Mesendoderm (in vitro differentiated cells): Measurements from ENCODE around the gene ZNF497.

ENCODE experiments used
- DNase-seq: peaks from one replicate; pipeline ENCODE4 v3.0.0; 2013
- H2AK5ac ChIP-seq: 2 replicates; pipeline ENCODE4 v1.6.1; 2013; ENCODE audit warnings: low read length, inconsistent platforms
- H2BK120ac ChIP-seq: 2 replicates; pipeline ENCODE4 v1.6.1; 2013; ENCODE audit warnings: low read depth, mild to moderate bottlenecking, low read length, moderate library complexity, mixed read lengths
- H2BK15ac ChIP-seq: replicated peaks from 2 replicates; pipeline ENCODE4 v1.6.1; 2013; ENCODE audit warnings: low read depth, mild to moderate bottlenecking, moderate library complexity
- H2BK5ac ChIP-seq: 2 replicates; pipeline ENCODE4 v1.6.1; 2013; ENCODE audit warnings: low read length, inconsistent platforms
- H3K18ac ChIP-seq: 2 replicates; pipeline ENCODE4 v1.6.1; 2013; ENCODE audit warnings: mild to moderate bottlenecking, low read length, mixed read lengths
- H3K23ac ChIP-seq: one replicate; pipeline ENCODE4 v1.6.1; 2013; ENCODE audit warnings: low read length
- H3K27ac ChIP-seq: 2 replicates; pipeline ENCODE4 v1.5.1; 2013; ENCODE audit warnings: low read depth, mild to moderate bottlenecking, inconsistent platforms, low read length, moderate library complexity
- H3K27me3 ChIP-seq: 2 replicates; pipeline ENCODE4 v1.6.1; 2013; ENCODE audit warnings: low read length, control low read depth, mild to moderate bottlenecking, inconsistent platforms; ENCODE audit not compliant: insufficient read depth, poor library complexity
- H3K36me3 ChIP-seq: 2 replicates; pipeline ENCODE4 v1.6.1; 2013; ENCODE audit warnings: low read length, inconsistent platforms; ENCODE audit not compliant: control insufficient read depth, insufficient read depth
- H3K4ac ChIP-seq: one replicate; pipeline ENCODE4 v1.6.1; 2013; ENCODE audit warnings: low read depth, mild to moderate bottlenecking, low read length, moderate library complexity
- H3K4me1 ChIP-seq: 2 replicates; pipeline ENCODE4 v1.6.1; 2013; ENCODE audit warnings: low read depth, low read length, inconsistent platforms; ENCODE audit not compliant: control insufficient read depth
- H3K4me2 ChIP-seq: 2 replicates; pipeline ENCODE4 v1.6.1; 2013; ENCODE audit warnings: low read length
- H3K4me3 ChIP-seq: 2 replicates; pipeline ENCODE4 v1.5.1; 2013; ENCODE audit warnings: mild to moderate bottlenecking, low read length
- H3K56ac ChIP-seq: one replicate; pipeline ENCODE4 v1.6.1; 2013; ENCODE audit warnings: low read length
- H3K79me1 ChIP-seq: 2 replicates; pipeline ENCODE4 v1.6.1; 2013; ENCODE audit warnings: low read length, inconsistent platforms
- H3K79me2 ChIP-seq: 2 replicates; pipeline ENCODE4 v1.6.1; 2013; ENCODE audit warnings: mild to moderate bottlenecking, low read length; ENCODE audit not compliant: control insufficient read depth, insufficient read depth
- H3K9ac ChIP-seq: 2 replicates; pipeline ENCODE4 v1.6.1; 2013; ENCODE audit warnings: low read length, inconsistent platforms
- H4K5ac ChIP-seq: one replicate; pipeline ENCODE4 v1.6.1; 2013; ENCODE audit warnings: low read length
- H4K8ac ChIP-seq: one replicate; pipeline ENCODE4 v1.6.1; 2013; ENCODE audit warnings: low read depth, mild to moderate bottlenecking, control low read depth, low read length, moderate library complexity
- WGBS: extraction: QIAGEN DNeasy Blood & Tissue Kit; methylation state at CpG from one replicate; pipeline ENCODE4 v1.1.7; 2013; ENCODE audit warnings: low lambda C conversion rate, missing lambda C conversion rate; ENCODE audit not compliant: insufficient coverage; ENCODE audit errors: extremely low coverage; 5-methylcytosine and 5-hydroxymethylcytosine counted together

The ZNF497 gene

DNA sequence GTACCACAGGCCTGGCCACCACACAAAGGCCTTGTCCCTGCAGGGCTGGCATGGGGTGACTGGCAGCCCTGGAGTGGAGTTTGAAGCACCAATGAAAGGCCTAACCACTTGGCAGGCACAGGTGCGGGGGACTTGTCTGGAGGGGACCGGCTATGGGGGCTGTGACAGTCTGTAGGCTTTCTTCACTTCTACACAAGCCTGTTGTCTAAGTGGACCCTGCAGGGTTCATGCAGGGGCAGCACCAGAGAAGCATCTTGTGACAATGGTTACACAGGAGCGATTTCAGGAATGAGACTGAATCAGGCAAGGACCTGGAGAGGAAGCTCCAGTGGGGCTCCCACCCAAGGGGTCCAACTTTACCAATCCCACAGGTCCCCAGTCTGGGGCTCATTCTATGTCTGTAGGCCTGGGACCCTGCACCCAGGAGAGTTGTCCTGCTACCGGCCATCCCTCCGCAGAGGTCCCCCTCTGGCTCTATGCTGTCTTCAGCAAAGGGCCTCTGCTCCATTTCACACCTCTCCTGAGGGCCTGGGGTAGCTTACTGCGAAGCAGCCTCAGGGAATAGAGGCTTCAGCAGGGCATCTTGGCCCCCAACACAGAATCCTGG lies 20.5 kb upstream of the ZNF497 start:
- no peak overlapping the region for H4K8ac ChIP-seq
- H3K4me1 ChIP-seq, result peaks cover 5% of the 10 kb centered on the region
- no peak overlapping the region for H3K4me3 ChIP-seq
- H3K27me3 ChIP-seq, result no peaks in the 10 kb centered on the region
- H3K23ac ChIP-seq, result no peak overlapping the region
- no peak overlapping the region for H4K5ac ChIP-seq
- H3K4ac ChIP-seq, result no peak overlapping the region
- DNase-seq, result no peak
- no peak overlapping the region for H3K27ac ChIP-seq
- no peak overlapping the region for H2BK15ac ChIP-seq
- H3K9ac ChIP-seq, result no peak overlapping the region
- peaks cover under 1% of the 10 kb centered on the region for H3K36me3 ChIP-seq
- H3K56ac ChIP-seq, result no peak overlapping the region
- peaks cover 8% of the 10 kb centered on the region for H3K79me1 ChIP-seq
- WGBS, result no CpG with 5 or more reads among the region's 6 CpGs
- H2BK120ac ChIP-seq, result no peak overlapping the region
- no peak overlapping the region for H2AK5ac ChIP-seq
- H3K79me2 ChIP-seq, result peaks cover 10% of the 10 kb centered on the region
- no peak overlapping the region for H3K18ac ChIP-seq
- H2BK5ac ChIP-seq, result no peak overlapping the region
- no peak overlapping the region for H3K4me2 ChIP-seq

GRCh38 chr19:58381460-58382212 lies 19.1 kb upstream of the ZNF497 start:
- Histone ChIP-seq H3K27me3 (no peaks in the 10 kb centered on the region), H3K4me2 (peak overlapping the region; percentile 84), H3K4me1 (peaks cover 4% of the 10 kb centered on the region), H3K9ac (peak overlapping the region; percentile 68), H3K4ac (no peak overlapping the region), H3K36me3 (no peaks in the 10 kb centered on the region), H3K23ac (no peak overlapping the region), H3K27ac (no peak overlapping the region), H3K18ac (no peak overlapping the region), H2BK5ac (no peak overlapping the region), H3K4me3 (peak overlapping the region; percentile 77), H2AK5ac (no peak overlapping the region), H4K8ac (no peak overlapping the region), H3K56ac (peak overlapping the region; percentile 70), H2BK120ac (no peak overlapping the region), H4K5ac (no peak overlapping the region), H2BK15ac (no peak overlapping the region), H3K79me1 (peaks cover 4% of the 10 kb centered on the region), H3K79me2 (no peaks in the 10 kb centered on the region)
- WGBS, result no CpG with 5 or more reads among the region's 26 CpGs
- no peak for DNase-seq

- Histone ChIP-seq H2BK120ac (no peak within 1 kb of the TSS), H3K79me1 (peaks cover 4% of the 10 kb centered on the region), H3K4me2 (peak within 1 kb of the TSS; percentile 84), H3K18ac (no peak within 1 kb of the TSS), H3K27me3 (no peaks in the 10 kb centered on the region), H3K23ac (no peak within 1 kb of the TSS), H3K9ac (peak within 1 kb of the TSS; percentile 71), H3K4ac (peak within 1 kb of the TSS; percentile 49), H4K8ac (no peak within 1 kb of the TSS), H3K4me3 (peak within 1 kb of the TSS; percentile 77), H2BK5ac (no peak within 1 kb of the TSS), H3K27ac (peak within 1 kb of the TSS; percentile 68), H3K79me2 (no peaks in the 10 kb centered on the region), H2BK15ac (no peak within 1 kb of the TSS), H3K4me1 (peaks cover 3% of the 10 kb centered on the region), H3K36me3 (no peaks in the 10 kb centered on the region), H3K56ac (peak within 1 kb of the TSS; percentile 91), H4K5ac (no peak within 1 kb of the TSS), H2AK5ac (no peak within 1 kb of the TSS)
- peak; percentile 100 for DNase-seq
- WGBS, result no CpG with 5 or more reads among the region's 83 CpGs
These were observed 18.3 kb upstream of the ZNF497 start, which contains the start of gene ZNF837 for GRCh38 chr19:58380662-58381459. Gene ZNF837, minus strand, starts transcription at chr19:58381030. Its CDS starts 11,698 bp downstream, at chr19:58369332.

- Histone ChIP-seq H3K56ac (peak overlapping the region; percentile 91), H2BK15ac (no peak overlapping the region), H3K23ac (no peak overlapping the region), H4K5ac (no peak overlapping the region), H4K8ac (no peak overlapping the region), H3K79me1 (peaks cover 4% of the 10 kb centered on the region), H3K4me1 (no peaks in the 10 kb centered on the region), H2BK5ac (no peak overlapping the region), H2BK120ac (no peak overlapping the region), H3K4ac (no peak overlapping the region), H3K4me3 (peak overlapping the region; percentile 38), H2AK5ac (no peak overlapping the region), H3K9ac (peak overlapping the region; percentile 71), H3K27ac (no peak overlapping the region), H3K4me2 (peak overlapping the region; percentile 44), H3K27me3 (no peaks in the 10 kb centered on the region), H3K36me3 (no peaks in the 10 kb centered on the region), H3K18ac (no peak overlapping the region), H3K79me2 (no peaks in the 10 kb centered on the region)
- no peak for DNase-seq
- no CpG with 5 or more reads among the region's 24 CpGs for WGBS
These were observed 17.6 kb upstream of the ZNF497 start for GRCh38 chr19:58380037-58380661.

DNA sequence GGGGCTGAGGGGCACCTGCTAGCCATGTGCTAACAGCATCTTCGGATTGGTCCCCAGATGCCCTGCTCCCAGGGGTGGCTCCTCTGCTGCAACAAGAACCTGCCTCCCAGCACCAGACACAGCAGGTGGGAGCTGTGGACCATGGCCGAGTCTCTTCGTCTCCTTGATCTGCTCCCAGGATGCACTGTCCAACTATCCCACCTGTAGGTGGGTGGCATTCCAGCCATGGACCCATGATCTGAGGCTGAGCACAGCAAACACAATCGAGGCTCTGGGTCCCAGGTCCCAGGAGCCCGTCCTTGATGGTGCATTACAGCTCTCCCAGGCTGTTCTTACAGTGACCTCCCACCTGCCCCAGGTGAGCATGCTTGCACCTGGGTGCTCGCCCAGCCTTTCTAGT lies 16.7 kb upstream of the ZNF497 start:
- no peak overlapping the region for H3K4me3 ChIP-seq
- peak overlapping the region; percentile 30 for H3K56ac ChIP-seq
- no peak overlapping the region for H3K23ac ChIP-seq
- no peak overlapping the region for H3K4me2 ChIP-seq
- H3K79me2 ChIP-seq, result no peaks in the 10 kb centered on the region
- H3K27ac ChIP-seq, result no peak overlapping the region
- H3K36me3 ChIP-seq, result no peaks in the 10 kb centered on the region
- DNase-seq, result no peak
- H4K8ac ChIP-seq, result no peak overlapping the region
- H3K18ac ChIP-seq, result no peak overlapping the region
- no peaks in the 10 kb centered on the region for H3K4me1 ChIP-seq
- H2AK5ac ChIP-seq, result no peak overlapping the region
- no peak overlapping the region for H2BK5ac ChIP-seq
- H4K5ac ChIP-seq, result no peak overlapping the region
- no peak overlapping the region for H2BK120ac ChIP-seq
- H3K9ac ChIP-seq, result no peak overlapping the region
- no peaks in the 10 kb centered on the region for H3K27me3 ChIP-seq
- WGBS, result no CpG with 5 or more reads among the region's 6 CpGs
- H3K79me1 ChIP-seq, result peaks cover 4% of the 10 kb centered on the region
- H2BK15ac ChIP-seq, result no peak overlapping the region
- no peak overlapping the region for H3K4ac ChIP-seq
